Activated naive CD4-positive, alpha-beta T cell (primary cell): ENCODE results near the gene NR4A3.
"Not testable (repeated sequence)": the region's sequence is repeated elsewhere in the genome, so short reads cannot be mapped to it uniquely, and the experiment has no call there.

Experiments
- DNase-seq, 4 experiments: peaks; one replicate each; lab custom pipeline; 2025; lab: John Stamatoyannopoulos, UW

NR4A3 gene

DNA sequence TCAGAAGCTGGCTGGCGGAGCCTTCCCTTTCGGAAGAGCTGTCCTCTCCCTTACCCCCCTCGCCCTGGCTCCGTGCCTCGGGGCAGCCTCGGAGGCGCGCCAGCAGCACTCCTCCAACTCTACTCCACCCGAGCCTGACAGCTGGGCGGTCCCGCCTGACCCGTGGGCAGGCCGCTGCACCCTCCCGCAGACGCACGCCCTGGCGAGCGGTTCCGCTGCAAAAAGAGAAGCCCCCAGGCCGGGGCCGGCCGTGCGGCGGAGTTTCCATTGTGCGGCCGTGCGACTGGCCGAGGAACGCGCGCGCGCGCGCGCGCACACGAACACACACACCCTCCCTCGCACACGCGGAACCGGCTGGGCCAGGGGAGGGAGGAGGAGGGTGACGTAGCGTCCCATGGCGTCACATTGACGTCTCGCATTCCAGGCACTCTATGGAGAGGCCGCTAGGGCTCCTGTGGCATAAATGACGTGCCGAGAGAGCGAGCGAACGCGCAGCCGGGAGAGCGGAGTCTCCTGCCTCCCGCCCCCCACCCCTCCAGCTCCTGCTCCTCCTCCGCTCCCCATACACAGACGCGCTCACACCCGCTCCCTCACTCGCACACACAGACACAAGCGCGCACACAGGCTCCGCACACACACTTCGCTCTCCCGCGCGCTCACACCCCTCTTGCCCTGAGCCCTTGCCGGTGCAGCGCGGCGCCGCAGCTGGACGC is at the start of gene NR4A3:
Gene NR4A3, plus strand, starts transcription at position 490 of the 713 bp plus-strand sequence. CDS start 6,158 bp downstream, outside the sequence.
- peak; percentile 45 to 72 (median 58) for DNase-seq

DNA sequence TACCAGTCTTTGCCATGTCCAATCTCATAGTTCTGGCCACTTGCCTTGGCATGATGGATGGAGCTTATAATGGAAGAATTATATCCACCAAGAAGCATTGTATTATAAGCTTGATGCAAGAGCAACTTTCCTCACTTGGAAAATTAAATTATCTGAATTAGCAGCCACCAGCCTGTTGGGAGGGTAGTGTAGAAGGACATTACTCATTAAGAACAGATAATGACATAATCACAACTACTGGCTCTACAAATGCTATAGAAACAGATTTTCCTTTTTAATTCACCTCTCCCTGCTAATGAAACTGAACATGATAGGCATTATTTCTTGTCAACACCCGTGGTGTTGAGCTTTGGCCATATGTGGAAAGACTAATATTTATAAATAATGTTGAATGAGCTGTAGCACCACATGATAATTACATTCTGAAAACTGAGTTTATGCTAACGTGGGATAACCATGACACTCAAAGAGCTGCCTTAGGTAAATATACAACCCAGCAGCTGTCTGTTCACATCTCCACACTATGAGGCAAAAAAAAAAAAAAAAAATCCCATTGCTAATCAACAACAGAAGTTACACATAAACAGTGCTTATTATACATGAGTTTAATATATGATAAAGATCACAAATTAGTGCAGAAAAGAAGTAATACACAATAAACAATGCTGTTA is 48.1 kb upstream of the NR4A3 start:
- no peak for DNase-seq

GRCh38 chr9:99778308-99778707 is 43.4 kb upstream of the NR4A3 start:
- no peak for DNase-seq

GRCh38 chr9:99778836-99779235 is 42.8 kb upstream of the NR4A3 start:
- no peak for DNase-seq

GRCh38 chr9:99779277-99779676 is 42.4 kb upstream of the NR4A3 start:
- DNase-seq: no peak

GRCh38 chr9:99782349-99782748 is 39.3 kb upstream of the NR4A3 start:
- not testable (repeated sequence) for DNase-seq

GRCh38 chr9:99782962-99783718 is 38.5 kb upstream of the NR4A3 start:
- no peak for DNase-seq

DNA sequence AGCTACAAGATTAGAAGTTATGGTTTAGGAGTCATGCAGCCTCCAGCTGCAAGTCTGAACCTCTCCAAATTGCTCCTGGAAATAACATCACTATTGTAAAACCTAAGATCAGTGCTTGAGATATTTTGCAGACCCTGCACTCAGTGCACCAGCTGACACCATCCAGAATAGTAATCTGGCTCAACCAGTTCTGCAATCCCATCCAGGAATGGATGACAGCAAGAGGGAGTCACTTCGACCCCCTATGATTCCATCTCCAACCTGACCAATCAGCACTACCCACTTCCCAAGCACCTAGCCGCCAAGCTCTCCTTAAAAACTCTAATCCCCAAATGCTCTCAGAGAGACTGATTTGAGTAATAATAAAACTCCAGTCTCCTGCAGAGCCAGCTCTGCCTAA is 37.9 kb upstream of the NR4A3 start:
- no peak for DNase-seq

GRCh38 chr9:99785010-99785590 is 36.6 kb upstream of the NR4A3 start:
- no peak for DNase-seq

- no peak for DNase-seq
These were observed 34.1 kb upstream of the NR4A3 start for GRCh38 chr9:99787556-99787955.

DNA sequence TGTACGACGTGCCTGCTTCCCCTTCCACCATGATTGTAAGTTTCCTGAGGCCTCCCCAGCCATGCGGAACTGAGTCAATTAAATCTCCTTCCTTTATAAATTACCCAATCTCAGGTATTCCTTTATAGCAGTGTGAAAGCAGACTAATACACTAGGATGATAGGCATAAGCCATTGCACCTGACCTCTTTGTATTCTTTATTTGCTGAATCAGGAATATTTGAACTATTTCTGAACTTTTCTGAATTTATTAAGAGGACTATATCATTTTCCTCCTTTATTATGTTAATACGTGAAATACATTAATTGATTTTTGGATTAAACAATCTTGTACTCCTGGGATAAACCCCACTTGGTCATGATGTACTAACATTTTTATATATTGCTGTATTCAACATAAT is 28.2 kb upstream of the NR4A3 start:
- no peak for DNase-seq

GRCh38 chr9:99796231-99796630 is 25.5 kb upstream of the NR4A3 start:
- DNase-seq: no peak

DNA sequence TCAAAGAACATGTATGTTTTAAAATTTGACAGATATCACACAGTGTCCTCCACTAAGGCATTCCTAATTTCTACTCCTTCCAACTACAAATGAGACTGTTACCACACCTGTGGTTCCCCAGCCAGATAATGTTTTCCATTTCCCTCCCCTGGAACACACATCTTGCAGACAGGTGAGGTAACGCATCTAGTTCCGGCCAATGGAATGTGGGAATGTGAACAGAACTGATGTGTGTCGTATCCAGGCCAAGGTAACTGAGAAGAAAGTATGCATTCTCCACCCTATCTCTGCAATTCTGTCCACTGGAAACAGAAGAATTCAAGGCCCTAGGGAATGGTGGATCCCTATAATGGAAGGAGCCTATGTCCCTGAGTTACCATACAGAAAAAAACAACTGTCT is 19.9 kb upstream of the NR4A3 start:
- DNase-seq: no peak

GRCh38 chr9:99803694-99804093 is 18.0 kb upstream of the NR4A3 start:
- DNase-seq: no peak

DNA sequence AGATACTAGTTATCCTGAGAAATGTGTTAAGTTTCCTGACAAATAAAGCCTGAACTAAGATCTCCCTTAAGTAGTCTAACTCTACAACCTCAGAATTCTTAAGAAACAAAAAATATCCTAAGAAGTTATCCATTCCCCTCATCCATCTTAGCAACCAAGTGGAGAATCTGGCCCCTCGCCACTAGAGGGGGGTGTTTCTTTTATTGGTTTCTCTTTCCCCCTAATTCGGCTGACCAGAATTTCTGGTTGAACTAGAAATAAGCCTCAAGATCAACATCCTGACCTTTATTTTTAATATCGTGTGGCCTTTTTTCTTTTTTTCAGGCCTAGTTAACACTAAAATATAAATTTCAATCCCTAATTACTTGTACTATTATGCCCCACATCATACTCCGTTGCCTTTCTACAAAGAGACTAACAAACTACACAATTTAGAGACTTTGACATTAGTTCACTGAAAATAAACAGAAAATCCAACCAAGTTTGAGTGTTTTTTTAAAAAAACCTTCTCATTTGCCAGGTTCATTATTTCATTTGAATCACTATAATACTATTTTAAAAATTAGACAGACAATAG is 14.3 kb upstream of the NR4A3 start:
- peak in 2 of 4 experiments; percentile 31 to 47 for DNase-seq

GRCh38 chr9:99807956-99808355 is 13.7 kb upstream of the NR4A3 start:
- DNase-seq: no peak

GRCh38 chr9:99808454-99808853 is 13.2 kb upstream of the NR4A3 start:
- DNase-seq: no peak

DNA sequence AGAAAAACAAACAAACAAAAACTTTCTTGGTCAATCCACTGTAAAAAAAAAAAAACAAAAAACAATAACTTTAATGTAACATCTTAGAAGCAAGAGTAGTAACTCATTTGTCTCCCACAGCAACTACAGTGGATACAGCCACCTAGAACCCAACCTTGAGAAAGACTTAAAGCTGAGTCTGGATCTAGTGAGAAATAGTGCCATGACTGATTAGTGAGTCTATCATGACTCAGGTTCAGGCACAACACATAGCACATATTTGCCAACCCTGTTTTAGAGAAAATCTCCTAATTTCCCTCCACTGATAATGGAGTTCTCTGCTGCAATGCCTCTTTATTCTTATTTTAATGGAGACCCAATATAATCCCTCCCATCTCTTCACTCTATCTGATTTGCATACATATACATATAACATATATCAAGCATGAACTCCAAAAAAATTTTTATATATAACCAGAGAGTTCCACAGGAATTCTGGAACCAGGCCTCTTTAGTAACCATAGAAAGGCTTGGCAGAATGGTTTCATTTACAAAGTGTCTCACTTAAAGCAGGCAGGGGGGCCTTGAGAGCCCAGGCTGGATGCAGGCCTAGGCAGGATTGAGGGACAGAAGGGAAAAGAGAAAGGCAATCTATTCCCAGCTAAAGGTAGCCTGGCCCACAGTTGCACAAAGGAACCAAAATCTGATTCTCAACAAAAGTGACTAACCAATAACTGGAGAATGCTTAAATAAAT is 11.9 kb upstream of the NR4A3 start:
- no peak for DNase-seq

GRCh38 chr9:99811172-99811571 is 10.5 kb upstream of the NR4A3 start:
- no peak for DNase-seq

DNA sequence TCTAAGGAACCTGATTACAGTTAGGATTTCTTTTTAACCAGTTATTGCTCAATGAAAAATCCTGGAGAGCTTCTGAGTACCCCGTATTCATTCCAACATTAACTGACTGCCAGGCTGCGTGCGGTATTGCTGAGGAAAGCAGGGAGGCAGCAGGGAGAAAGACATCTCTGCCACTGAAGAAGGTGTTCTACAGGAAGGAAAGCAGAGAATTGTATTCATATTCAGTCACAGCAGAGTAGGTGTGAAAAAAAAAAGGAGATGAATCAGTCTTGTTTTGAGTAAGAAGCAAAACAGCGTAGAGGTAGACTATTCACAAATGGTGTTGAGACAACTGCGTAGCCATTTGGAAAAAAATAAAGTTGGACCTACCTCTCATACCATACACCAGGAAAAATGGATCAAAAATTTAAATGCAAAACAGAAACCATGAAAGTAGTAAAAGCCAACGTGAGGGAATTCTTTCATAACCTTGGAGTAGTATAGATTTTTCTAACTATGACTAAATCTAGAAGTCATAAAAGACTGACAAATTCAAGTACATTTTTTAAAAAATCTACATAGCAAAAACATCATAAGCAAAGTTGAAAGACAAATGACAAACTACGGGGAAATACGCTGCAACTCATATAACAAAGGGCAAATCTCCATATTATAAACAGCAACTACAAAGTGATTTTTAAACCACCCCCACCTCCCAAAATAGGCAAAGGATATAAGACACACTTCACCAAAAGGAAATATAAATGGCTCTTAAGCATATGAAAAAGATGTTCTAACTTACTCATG is 9.9 kb upstream of the NR4A3 start:
- no peak for DNase-seq

DNA sequence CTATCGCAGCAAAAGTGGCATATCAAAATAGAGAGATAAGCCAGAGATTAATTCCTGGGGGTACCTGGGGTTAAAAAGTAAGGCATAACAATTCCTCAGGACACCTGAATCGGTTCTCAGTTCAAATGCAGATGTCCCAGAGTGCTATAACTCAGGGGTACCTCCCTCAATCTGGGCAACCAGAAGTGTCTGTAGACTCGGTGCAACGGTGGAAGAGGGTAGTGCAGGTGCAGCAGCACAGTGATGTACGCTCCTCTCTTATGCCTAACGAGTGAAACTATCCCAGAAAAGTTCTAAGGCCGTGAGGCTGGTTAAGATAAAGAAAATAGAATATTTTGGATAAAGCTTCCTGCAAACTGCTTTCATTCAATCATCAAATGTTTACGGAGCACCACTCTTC is 7.9 kb upstream of the NR4A3 start:
- no peak for DNase-seq
